ENCODE measurements around the gene CLN6. TPM values are rescaled to one million over a fixed set of nuclear protein-coding genes. Genes with fewer than 3 reads are reported as not detected.

Gene CLN6
- total and polyA plus RNA-seq, 2 of the 4 experiments (the other 2 are of a cell fraction) = 6.5 to 31.9 TPM

GRCh38 chr15:68261980-68262379, 32.5 kb upstream of the CLN6 start:
- no peak overlapping the region for H4K91ac ChIP-seq (ENCODE audit: insufficient read depth, low read depth, low read length)
- H3K27me3 ChIP-seq (ENCODE audit: control insufficient read depth, insufficient read depth, low read length) = 0 out of 2 replicates have a peak, but pooled peaks cover 1% of the 10 kb centered on the region
- H3K18ac ChIP-seq (ENCODE audit: low read depth, low read length) = no peak overlapping the region
- no peaks in the 10 kb centered on the region for H3K9me1 ChIP-seq (ENCODE audit: insufficient read depth, low read length)
- DNase-seq (no peak), ATAC-seq (ENCODE audit: low read depth) (no peak)
- no peak for TF ChIP-seq POLR2A (IDR thresholded peaks at IDR 0.05; ENCODE audit: low read depth, low read length)
- TF ChIP-seq SMC3 (IDR thresholded peaks at IDR 0.05; ENCODE audit: low read depth, low read length) = no peak
- TF ChIP-seq MAFK (IDR thresholded peaks at IDR 0.05; ENCODE audit: low read depth, low read length) = no peak
- TF ChIP-seq FOS (IDR thresholded peaks at IDR 0.05; ENCODE audit: low read depth, low read length) = no peak
- no peak for TF ChIP-seq MXI1 (IDR thresholded peaks at IDR 0.05; ENCODE audit: borderline replicate concordance, low read depth, low read length)
- TF ChIP-seq NFE2L2 (IDR thresholded peaks at IDR 0.05; ENCODE audit: low read depth, low read length) = no peak
- H2BK120ac ChIP-seq (ENCODE audit: low read depth, low read length) = no peak overlapping the region
- no peak overlapping the region for H2AFZ ChIP-seq (replicated peaks; ENCODE audit: low read length, poor library complexity)
- H3K79me1 ChIP-seq (ENCODE audit: low read depth in 1 of 2, low read length in 2 of 2) = no peaks in the 10 kb centered on the region
- no peak overlapping the region for H3K4me3 ChIP-seq (ENCODE audit: insufficient read depth, low read depth, low read length)
- no peak overlapping the region for H3K9ac ChIP-seq (ENCODE audit: low read depth, low read length)
- no peak overlapping the region for H3K4ac ChIP-seq (ENCODE audit: low read depth, low read length)
- WGBS, 2 experiments (ENCODE audit: extremely low coverage in 2 of 2, insufficient read length in 1 of 2) = no CpG with 5 or more reads among the region's 3 CpGs
- ChIA-PET CTCF (no interaction called here), POLR2A (ENCODE audit: unreplicated experiment) (no interaction called here)
- in situ Hi-C loops (cut with MboI; ENCODE audit: low sequenced_read_pairs) = no loop called here
- dilution Hi-C loops (cut with HindIII; ENCODE audit: low sequenced_read_pairs, unreplicated experiment) = no loop called here
- no peak overlapping the region for H4K5ac ChIP-seq (ENCODE audit: low read depth, low read length)
- no peak overlapping the region for H2BK15ac ChIP-seq (ENCODE audit: low read depth, low read length)
- H3K4me2 ChIP-seq (ENCODE audit: low read depth, low read length) = no peak overlapping the region
- intact Hi-C loops (cut with micrococcal nuclease) = no loop called here
- H4K8ac ChIP-seq (ENCODE audit: low read depth in 2 of 2, low read length in 2 of 2) = no peak overlapping the region
- no peaks in the 10 kb centered on the region for H3K4me1 ChIP-seq (ENCODE audit: control insufficient read depth, insufficient read depth, low read length)
- no peak overlapping the region for H2AK5ac ChIP-seq (ENCODE audit: low read depth, low read length)
- no TSS peak for BruUV-seq (replicated peaks)
- H3K14ac ChIP-seq (replicated peaks; ENCODE audit: low read depth, low read length) = no peak overlapping the region
- H3K9me3 ChIP-seq (ENCODE audit: control insufficient read depth, insufficient read depth, low read length) = no peaks in the 10 kb centered on the region
- H3K36me3 ChIP-seq (ENCODE audit: control insufficient read depth, insufficient read depth, low read length) = no peaks in the 10 kb centered on the region
- no peak overlapping the region for H3K27ac ChIP-seq (ENCODE audit: insufficient read depth, low read length)
- no peak overlapping the region for H3K56ac ChIP-seq (ENCODE audit: extremely low read depth, insufficient read depth, low read length)
- H2BK5ac ChIP-seq (ENCODE audit: low read depth, low read length, poor library complexity, severe bottlenecking) = no peak overlapping the region
- no peaks in the 10 kb centered on the region for H4K20me1 ChIP-seq (ENCODE audit: insufficient read depth, low read length)
- no peak overlapping the region for H2AK9ac ChIP-seq (replicated peaks; ENCODE audit: low read depth, low read length, poor library complexity)
- H2BK20ac ChIP-seq (ENCODE audit: low read depth, low read length) = no peak overlapping the region
- H3K23ac ChIP-seq (ENCODE audit: low read depth, low read length) = no peak overlapping the region
